GM19372 (cell line): ENCODE measurements around the gene OSM.

Experiments used
- ATAC-seq: cut with Tn5 transposase; IDR thresholded peaks from one replicate; pipeline ENCODE4 v1.9.1; 2021; ENCODE audit warnings: mild to moderate bottlenecking, low read depth, moderate library complexity; ENCODE audit not compliant: unreplicated experiment

OSM gene

DNA sequence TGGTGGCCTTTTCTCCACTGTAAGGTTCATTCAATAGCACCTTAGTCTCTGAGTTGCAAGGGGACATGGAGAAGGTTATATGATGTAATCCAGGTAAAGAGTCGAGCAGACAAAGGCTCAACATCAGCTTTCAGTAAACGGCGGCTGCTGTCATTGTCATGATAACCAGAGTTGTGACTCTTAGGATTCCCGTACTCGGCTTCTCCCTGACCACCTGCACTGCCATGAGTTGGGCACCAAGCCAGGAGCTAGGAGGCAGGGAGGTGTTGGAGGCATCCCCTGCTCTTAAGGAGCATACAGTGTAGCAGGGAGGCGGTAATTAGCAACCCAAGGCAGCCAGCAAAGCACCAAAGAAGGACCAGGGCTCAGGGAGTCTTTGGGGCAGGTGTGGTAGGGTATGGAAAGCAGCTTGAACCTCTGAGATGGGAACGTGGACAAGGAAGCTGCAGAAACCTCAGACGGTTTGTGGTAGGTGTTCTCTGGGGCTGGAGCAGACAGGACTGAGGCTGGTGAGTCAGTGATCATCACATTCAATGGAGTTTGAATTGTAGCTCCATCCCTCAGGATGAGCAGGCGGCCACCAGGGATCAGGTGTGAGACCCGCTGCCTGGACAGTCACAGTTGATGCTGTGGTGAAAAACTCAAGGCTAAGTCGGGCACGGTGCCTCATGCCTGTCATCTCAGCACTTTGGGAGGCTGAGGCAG lies 51.8 kb downstream of the OSM start:
- no peak for ATAC-seq

DNA sequence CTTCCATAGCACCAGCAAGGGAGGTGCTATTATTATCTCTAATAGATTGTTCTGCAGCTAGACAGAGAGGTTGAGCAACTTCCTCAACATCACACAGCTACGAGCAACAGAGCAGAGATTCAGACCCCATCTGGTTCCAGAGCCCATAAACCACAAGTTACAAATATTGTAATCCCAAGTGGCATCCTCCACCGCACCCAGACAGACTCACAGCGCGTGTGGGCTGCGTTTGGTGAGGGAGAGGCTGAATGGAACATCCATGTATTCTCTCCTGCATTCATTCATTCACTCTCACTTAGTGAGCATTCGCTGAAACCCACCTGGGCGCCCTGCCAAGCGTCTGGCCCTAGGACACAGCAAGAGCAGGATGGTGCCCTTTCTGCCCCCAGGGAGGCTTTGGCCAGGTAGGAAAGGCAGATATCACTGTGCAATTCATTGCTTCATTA lies 53.6 kb downstream of the OSM start:
- ATAC-seq, result no peak
